Transverse colon (tissue), 4 donors: ENCODE data around the gene MIF4GD. TPM values are rescaled to one million over a fixed set of nuclear protein-coding genes. Genes with fewer than 3 reads are reported as not detected.

Experiments used
- DNase-seq: peaks from one replicate; pipeline ENCODE4 v3.0.0-alpha.2; 2019
- H3K27ac ChIP-seq, 4 donors: fragments of 200-600 bp; sonication (generic); 2 replicates each; pipeline ENCODE4 v1.5.1; 2016 to 2018; ENCODE audit warnings: inconsistent platforms in 4 of 4
- H3K27me3 ChIP-seq: fragments of 200-600 bp; sonication (generic); 2 replicates; pipeline ENCODE4 v1.5.1; 2017; ENCODE audit warnings: inconsistent platforms
- H3K36me3 ChIP-seq, 4 donors: fragments of 200-600 bp; sonication (generic); 2 replicates each; pipeline ENCODE4 v1.5.1; 2017 to 2019; ENCODE audit warnings: inconsistent platforms in 4 of 4
- H3K4me1 ChIP-seq, 4 donors: fragments of 200-600 bp; sonication (generic); 2 replicates each; pipeline ENCODE4 v1.5.1; 2017 to 2020; ENCODE audit warnings: inconsistent platforms in 4 of 4
- H3K4me3 ChIP-seq, 4 donors: fragments of 200-600 bp; sonication (generic); 1 replicate in 1 of 4; 2 replicates in 3 of 4; pipeline versions ENCODE4 v1.5.1 to v1.6.1; 2017 to 2019; ENCODE audit warnings: inconsistent platforms in 4 of 4
- H3K9me3 ChIP-seq, 2 donors: fragments of 200-600 bp; sonication (generic); 2 replicates each; pipeline ENCODE4 v1.5.1; 2017 to 2019; ENCODE audit warnings: inconsistent platforms in 2 of 2
- CTCF ChIP-seq, 5 experiments: fragments of 200-600 bp in 3 of 5; fragments of 450-650 bp in 2 of 5; sonication (generic) in 3 of 5; IDR thresholded peaks; 1 replicate in 2 of 5; 2 replicates in 3 of 5; pipeline ENCODE4 v1.5.1; 2016 to 2017; ENCODE audit warnings: antibody characterized with exemption in 5 of 5, inconsistent platforms in 3 of 5, mild to moderate bottlenecking in 2 of 5, moderate library complexity in 1 of 5
- EP300 ChIP-seq: sonication (generic); formaldehyde crosslinking; IDR thresholded peaks from one replicate; pipeline ENCODE4 v1.6.1; 2017; ENCODE audit warnings: antibody characterized with exemption, low read depth
- POLR2A ChIP-seq: fragments of 450-650 bp; IDR thresholded peaks from one replicate; pipeline ENCODE4 v1.6.1; 2016; ENCODE audit warnings: antibody characterized with exemption, mild to moderate bottlenecking, moderate library complexity
- POLR2AphosphoS5 ChIP-seq, 3 donors: sonication (generic); formaldehyde crosslinking; IDR thresholded peaks; one replicate each; pipeline ENCODE4 v1.6.1; 2016; ENCODE audit warnings: antibody characterized with exemption in 3 of 3
- WGBS, 2 donors: methylation state at CpG; one replicate each; pipeline ENCODE4 v1.1.5; 2018; ENCODE audit warnings: low coverage in 1 of 2; 5-methylcytosine and 5-hydroxymethylcytosine counted together
- in situ Hi-C, 4 donors: fragments of 200-750 bp; cut with MboI; loops; one replicate each; pipeline versions ENCODE4 v1.15.0 to v1.15.1; 2017; ENCODE audit warnings: low sequenced_read_pairs in 3 of 4, low pct_ligation_motif_present in 1 of 4, low pct_unique_long_range_greater_than_20kb in 1 of 4
- intact Hi-C: fragments of 100-400 bp; cut with DNase I; formaldehyde crosslinking; loops from one replicate; pipeline ENCODE4 v1.15.1; 2023; ENCODE audit warnings: low total_unique reads
- total RNA-seq, 4 donors: library from RNA; depleted of rRNA; stranded (reverse); fragments of >200 nt; gene quantifications; one replicate each; pipeline ENCODE4 v1.1.0, GENCODE V29; 2016

MIF4GD gene
- total RNA-seq, 4 donors from 2014 or later = 9.0 to 44.0 (median 28.6) TPM

DNA sequence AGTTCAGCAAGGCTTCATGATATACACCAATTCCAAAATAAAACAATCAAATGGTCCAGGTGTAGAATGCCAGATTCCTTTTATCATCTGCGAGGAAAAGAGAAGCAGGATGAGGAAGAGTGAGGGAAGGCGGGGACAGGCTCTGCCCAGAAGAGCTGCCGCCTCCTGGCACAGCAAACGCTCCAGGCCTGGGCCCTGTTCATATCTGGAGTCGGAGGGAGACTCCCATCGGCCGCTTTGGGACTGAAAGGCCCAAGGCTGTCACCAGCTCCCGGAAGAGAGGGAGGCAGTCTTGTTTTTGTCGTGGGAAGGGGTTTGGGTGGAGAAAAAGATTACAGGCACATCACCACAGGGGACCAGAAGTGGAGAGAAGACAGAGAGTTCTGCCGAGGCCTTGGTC lies 47.2 kb upstream of the MIF4GD start:
- no peaks in the 10 kb centered on the region for H3K9me3 ChIP-seq
- 81 to 90% methylated on average over 6 to 10 of the region's 10 CpGs for WGBS, 2 donors
- no peak for TF ChIP-seq POLR2AphosphoS5 (IDR thresholded peaks at IDR 0.05)
- no peak for TF ChIP-seq POLR2A
- no peak for TF ChIP-seq EP300
- no peak for TF ChIP-seq CTCF (IDR thresholded peaks at IDR 0.05)
- H3K36me3 ChIP-seq = peaks cover 0 to 10% (median 4%) of the 10 kb centered on the region in 4 donors
- H3K4me3 ChIP-seq = no peak overlapping the region
- no peaks in the 10 kb centered on the region for H3K27me3 ChIP-seq
- peaks cover 0 to 14% (median under 1%) of the 10 kb centered on the region in 4 donors for H3K4me1 ChIP-seq
- no peak for DNase-seq
- peak overlapping the region; percentile 21 to 76 (median 44) for H3K27ac ChIP-seq
- in situ Hi-C loops = loop anchor here in 2 of 4 donors (25.0 kb wide), 1 partner anchor 94 kb away; the partner anchor contains the start of gene GRB2 (in 2 of the 2)
- intact Hi-C loops = no loop called here

- peaks cover 0 to 12% (median 0%) of the 10 kb centered on the region in 4 donors for H3K4me1 ChIP-seq
- no peak overlapping the region for H3K4me3 ChIP-seq
- peaks cover 0 to 10% (median 4%) of the 10 kb centered on the region in 4 donors for H3K36me3 ChIP-seq
- peak; percentile 65 for DNase-seq
- no peaks in the 10 kb centered on the region for H3K9me3 ChIP-seq
- intact Hi-C loops = no loop called here
- peak overlapping the region; percentile 21 to 76 (median 44) for H3K27ac ChIP-seq
- TF ChIP-seq EP300 (no peak), POLR2A (no peak)
- no peaks in the 10 kb centered on the region for H3K27me3 ChIP-seq
- 64 to 69% methylated on average over 6 to 11 of the region's 11 CpGs for WGBS, 2 donors
- in situ Hi-C loops = loop anchor here in 2 of 4 donors (25.0 kb wide), 1 partner anchor 95 kb away; the partner anchor contains the start of gene GRB2 (in 2 of the 2)
Observed at GRCh38 chr17:75317671-75318070, 46.6 kb upstream of the MIF4GD start.

GRCh38 chr17:75316253-75316652 lies 45.2 kb upstream of the MIF4GD start:
- WGBS, 2 donors = 76% methylated on average over 5 of the region's 5 CpGs; no CpG with 5 or more reads in 1 of the 2 donors
- H3K4me3 ChIP-seq = no peak overlapping the region
- TF ChIP-seq POLR2AphosphoS5 (IDR thresholded peaks at IDR 0.05) (no peak), EP300 (no peak), CTCF (IDR thresholded peaks at IDR 0.05) (no peak), POLR2A (no peak)
- intact Hi-C loops = no loop called here
- H3K27ac ChIP-seq = peak overlapping the region; percentile 22 to 91 (median 60)
- H3K4me1 ChIP-seq = peaks cover 0 to 12% (median 0%) of the 10 kb centered on the region in 4 donors
- in situ Hi-C loops = loop anchor here in 2 of 4 donors (25.0 kb wide), 1 partner anchor 96 kb away; the partner anchor contains the start of gene GRB2 (in 2 of the 2)
- H3K27me3 ChIP-seq = no peaks in the 10 kb centered on the region
- no peak for DNase-seq
- H3K9me3 ChIP-seq = no peaks in the 10 kb centered on the region
- H3K36me3 ChIP-seq = peaks cover 0 to 10% (median 2%) of the 10 kb centered on the region in 4 donors

GRCh38 chr17:75315541-75316243 lies 44.7 kb upstream of the MIF4GD start:
- in situ Hi-C loops = loop anchor here in 2 of 4 donors (25.0 kb wide), 1 partner anchor 97 kb away; the partner anchor contains the start of gene GRB2 (in 2 of the 2)

More at GRCh38 chr17:75315541-75316243, 44.7 kb upstream of the MIF4GD start:
- 49 to 76% methylated on average over 4 to 15 of the region's 19 CpGs for WGBS, 2 donors
- TF ChIP-seq EP300 = no peak
- peak overlapping the region; percentile 22 to 91 (median 60) for H3K27ac ChIP-seq
- no peaks in the 10 kb centered on the region for H3K9me3 ChIP-seq
- H3K36me3 ChIP-seq = peaks cover 0 to 10% (median 2%) of the 10 kb centered on the region in 4 donors
- DNase-seq = no peak
- intact Hi-C loops = no loop called here
- no peaks in the 10 kb centered on the region for H3K27me3 ChIP-seq
- H3K4me1 ChIP-seq = peaks cover 0 to 12% (median under 1%) of the 10 kb centered on the region in 4 donors
- no peak overlapping the region for H3K4me3 ChIP-seq
